Uterus (tissue), 2 donors: Measurements from ENCODE around the gene LILRB2.

ENCODE experiments used
- POLR2A ChIP-seq, 2 donors: fragments of 450-650 bp; IDR thresholded peaks; one replicate each; pipeline ENCODE4 v1.6.1; 2016; ENCODE audit warnings: antibody characterized with exemption in 2 of 2, mild to moderate bottlenecking in 1 of 2, moderate library complexity in 1 of 2
- TF ChIP-seq, protein P1 (sequence below), 4 experiments: fragments of 200-600 bp in 2 of 4; fragments of 450-650 bp in 2 of 4; sonication (generic) in 2 of 4; IDR thresholded peaks; one replicate each; pipeline ENCODE4 v1.5.1; 2016 to 2019; ENCODE audit warnings: antibody characterized with exemption in 4 of 4, mild to moderate bottlenecking in 2 of 4, moderate library complexity in 1 of 4

DNA sequence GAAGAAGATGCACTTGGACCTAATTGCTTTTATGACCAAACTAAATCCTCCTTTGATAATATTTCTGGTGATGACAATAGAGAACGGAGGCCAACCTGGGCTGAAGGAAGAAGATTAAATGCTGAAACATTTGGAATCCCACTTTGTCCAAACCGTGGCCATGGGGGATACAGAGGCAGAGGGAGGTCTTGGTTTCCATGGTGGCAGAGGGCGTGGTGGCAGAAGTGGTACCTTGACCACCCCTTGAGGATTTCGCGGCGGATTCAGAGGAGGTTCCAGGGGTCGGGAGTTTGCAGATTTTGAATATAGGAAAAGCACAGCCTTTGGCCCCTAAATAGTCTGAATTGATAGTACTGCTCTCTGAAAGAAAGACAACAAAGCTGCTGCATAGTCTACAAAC lies 50.9 kb downstream of the LILRB2 start:
- no peak for TF ChIP-seq POLR2A (IDR thresholded peaks at IDR 0.05)
- TF ChIP-seq, protein P1, sequence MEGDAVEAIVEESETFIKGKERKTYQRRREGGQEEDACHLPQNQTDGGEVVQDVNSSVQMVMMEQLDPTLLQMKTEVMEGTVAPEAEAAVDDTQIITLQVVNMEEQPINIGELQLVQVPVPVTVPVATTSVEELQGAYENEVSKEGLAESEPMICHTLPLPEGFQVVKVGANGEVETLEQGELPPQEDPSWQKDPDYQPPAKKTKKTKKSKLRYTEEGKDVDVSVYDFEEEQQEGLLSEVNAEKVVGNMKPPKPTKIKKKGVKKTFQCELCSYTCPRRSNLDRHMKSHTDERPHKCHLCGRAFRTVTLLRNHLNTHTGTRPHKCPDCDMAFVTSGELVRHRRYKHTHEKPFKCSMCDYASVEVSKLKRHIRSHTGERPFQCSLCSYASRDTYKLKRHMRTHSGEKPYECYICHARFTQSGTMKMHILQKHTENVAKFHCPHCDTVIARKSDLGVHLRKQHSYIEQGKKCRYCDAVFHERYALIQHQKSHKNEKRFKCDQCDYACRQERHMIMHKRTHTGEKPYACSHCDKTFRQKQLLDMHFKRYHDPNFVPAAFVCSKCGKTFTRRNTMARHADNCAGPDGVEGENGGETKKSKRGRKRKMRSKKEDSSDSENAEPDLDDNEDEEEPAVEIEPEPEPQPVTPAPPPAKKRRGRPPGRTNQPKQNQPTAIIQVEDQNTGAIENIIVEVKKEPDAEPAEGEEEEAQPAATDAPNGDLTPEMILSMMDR (IDR thresholded peaks at IDR 0.05) = no peak
